Measurements from ENCODE around the gene S100A4. TPM values are rescaled to one million over a fixed set of nuclear protein-coding genes. Genes with fewer than 3 reads are reported as not detected.
A peak's percentile ranks its signal among the peaks of the same experiment; 100 is the strongest.

S100A4 gene
- total and polyA plus RNA-seq, 9 donors: 12.7 to 160 (median 45.3) TPM

DNA sequence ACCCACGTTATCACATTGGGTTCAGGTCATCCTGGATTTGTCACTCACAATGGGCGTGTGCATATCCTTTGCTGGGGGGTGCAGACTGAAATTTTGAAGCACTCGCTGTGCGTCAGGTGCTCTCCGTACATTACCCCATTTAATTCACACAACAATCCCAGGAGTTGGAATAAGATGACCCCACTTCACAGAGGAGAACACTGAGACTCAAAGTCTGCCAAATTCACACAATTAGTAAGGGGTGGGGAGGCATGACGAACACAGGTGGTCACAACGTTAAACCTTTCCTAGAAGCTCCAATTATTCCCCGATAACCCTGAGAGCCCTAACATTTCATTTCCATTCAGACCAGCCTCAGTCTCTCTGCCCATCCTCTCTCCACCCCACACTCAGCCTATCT lies 23.9 kb upstream of the S100A4 start:
- H3K9me3 ChIP-seq: no peaks in the 10 kb centered on the region
- TF ChIP-seq, protein P1, sequence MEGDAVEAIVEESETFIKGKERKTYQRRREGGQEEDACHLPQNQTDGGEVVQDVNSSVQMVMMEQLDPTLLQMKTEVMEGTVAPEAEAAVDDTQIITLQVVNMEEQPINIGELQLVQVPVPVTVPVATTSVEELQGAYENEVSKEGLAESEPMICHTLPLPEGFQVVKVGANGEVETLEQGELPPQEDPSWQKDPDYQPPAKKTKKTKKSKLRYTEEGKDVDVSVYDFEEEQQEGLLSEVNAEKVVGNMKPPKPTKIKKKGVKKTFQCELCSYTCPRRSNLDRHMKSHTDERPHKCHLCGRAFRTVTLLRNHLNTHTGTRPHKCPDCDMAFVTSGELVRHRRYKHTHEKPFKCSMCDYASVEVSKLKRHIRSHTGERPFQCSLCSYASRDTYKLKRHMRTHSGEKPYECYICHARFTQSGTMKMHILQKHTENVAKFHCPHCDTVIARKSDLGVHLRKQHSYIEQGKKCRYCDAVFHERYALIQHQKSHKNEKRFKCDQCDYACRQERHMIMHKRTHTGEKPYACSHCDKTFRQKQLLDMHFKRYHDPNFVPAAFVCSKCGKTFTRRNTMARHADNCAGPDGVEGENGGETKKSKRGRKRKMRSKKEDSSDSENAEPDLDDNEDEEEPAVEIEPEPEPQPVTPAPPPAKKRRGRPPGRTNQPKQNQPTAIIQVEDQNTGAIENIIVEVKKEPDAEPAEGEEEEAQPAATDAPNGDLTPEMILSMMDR (IDR thresholded peaks at IDR 0.05): no peak
- TF ChIP-seq POLR2A (IDR thresholded peaks at IDR 0.05) (no peak), EP300 (IDR thresholded peaks at IDR 0.05) (no peak)
- no peaks in the 10 kb centered on the region for H3K36me3 ChIP-seq
- H3K4me3 ChIP-seq: no peak overlapping the region
- H3K27ac ChIP-seq: no peak overlapping the region
- H3K27me3 ChIP-seq: no peaks in the 10 kb centered on the region
- intact Hi-C loops (cut with DNase I): loop anchor here in 3 of 4 donors (2.0 to 10.0 kb wide), 3 partner anchors 37 to 217 kb away; partner anchors contain the start of gene S100A9 (in 1 of the 3)
- peaks cover 18% of the 10 kb centered on the region for H3K4me1 ChIP-seq (ENCODE audit: insufficient read depth)
- WGBS, 3 donors: 83 to 87% (median 87%) methylated on average over 8 of the region's 8 CpGs
- no peak for DNase-seq

DNA sequence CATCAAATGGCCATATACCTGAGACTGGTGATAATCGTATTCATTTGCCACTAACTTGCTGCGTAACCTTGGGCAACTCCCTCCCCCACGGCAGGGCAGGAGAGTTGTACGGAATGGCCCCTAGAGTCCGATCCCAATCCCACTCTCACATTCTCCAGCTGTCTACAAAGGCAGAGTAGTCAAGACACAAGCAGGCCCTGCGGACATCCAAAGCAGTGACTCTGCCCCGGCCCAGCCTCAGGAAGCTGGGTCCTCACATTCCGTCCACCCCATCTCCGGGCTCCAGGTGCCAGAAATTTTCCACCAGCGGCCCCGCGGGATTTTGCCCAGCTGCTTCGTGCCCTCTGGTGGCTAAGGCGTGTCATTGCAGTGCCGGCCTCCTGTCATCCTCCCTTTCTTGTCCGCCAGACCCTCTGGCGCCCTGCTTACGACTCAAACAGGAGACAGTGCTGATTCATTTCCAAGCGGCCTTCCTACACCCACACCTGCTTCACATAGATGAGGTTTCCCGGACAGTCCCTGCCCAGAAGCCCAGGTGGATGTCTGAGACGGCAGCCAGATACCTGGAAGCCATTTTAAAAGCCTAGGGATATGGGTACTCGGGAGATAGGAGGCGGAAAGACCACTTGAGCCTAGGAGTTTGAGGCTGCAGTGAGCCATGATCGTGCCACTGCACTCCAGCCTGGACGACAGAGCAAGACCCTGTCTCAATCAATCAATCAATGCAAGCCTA lies 22.9 kb upstream of the S100A4 start:
- TF ChIP-seq EP300 (IDR thresholded peaks at IDR 0.05) (no peak), POLR2A (IDR thresholded peaks at IDR 0.05) (no peak)
- TF ChIP-seq, protein P1 (IDR thresholded peaks at IDR 0.05): peak; percentile 96 to 98 (median 97)
- peak overlapping the region; percentile 19 for H3K4me3 ChIP-seq
- no peaks in the 10 kb centered on the region for H3K27me3 ChIP-seq
- H3K9me3 ChIP-seq: no peaks in the 10 kb centered on the region
- WGBS, 3 donors: 12 to 13% (median 12%) methylated on average over 25 of the region's 25 CpGs
- H3K27ac ChIP-seq: peak overlapping the region; percentile 17 to 34
- peaks cover 18% of the 10 kb centered on the region for H3K4me1 ChIP-seq (ENCODE audit: insufficient read depth)
- intact Hi-C loops (cut with DNase I): loop anchor here (1.0 to 10.0 kb wide), 5 partner anchors 35 to 216 kb away; partner anchors contain the start of gene S100A9 (in 1 of the 4)
- peak; percentile 89 to 93 (median 92) for DNase-seq
- no peaks in the 10 kb centered on the region for H3K36me3 ChIP-seq

DNA sequence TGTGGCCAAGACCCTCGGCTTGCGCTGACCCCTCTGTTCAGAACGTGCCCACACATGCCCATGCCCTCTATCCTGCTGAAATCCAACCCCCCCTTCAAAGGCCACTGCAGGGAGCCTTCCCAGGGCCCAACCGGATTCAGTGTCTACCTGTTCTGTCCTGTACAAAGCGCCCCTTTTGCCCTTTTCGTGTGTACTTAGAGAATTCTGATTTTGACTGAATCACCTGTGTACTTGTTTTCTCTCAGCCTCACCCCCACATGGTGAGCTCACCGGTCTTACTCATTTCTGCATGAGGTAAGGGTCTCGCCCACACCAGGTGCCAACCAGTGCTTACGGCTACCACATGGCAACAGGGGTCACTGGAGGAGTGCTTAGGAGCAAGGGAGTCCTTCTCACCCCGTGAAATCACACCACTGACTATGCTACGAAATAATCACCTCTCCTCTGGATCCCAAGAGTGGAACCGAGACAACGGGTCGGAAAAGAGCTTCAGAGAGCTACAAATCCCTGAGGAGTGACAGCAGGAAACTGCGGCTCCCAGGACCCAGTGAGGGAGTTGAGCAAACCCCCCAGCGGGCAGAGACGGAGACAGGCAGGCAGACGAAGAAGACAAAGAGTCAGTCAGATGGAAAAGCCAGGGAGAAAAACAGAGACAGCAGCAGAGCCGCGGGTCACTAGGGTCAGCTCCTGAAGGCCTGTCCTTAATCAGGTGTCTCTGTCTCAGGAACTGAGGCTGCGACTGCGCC lies 22.2 kb upstream of the S100A4 start:
- no peak for DNase-seq
- 81 to 86% (median 84%) methylated on average over 22 of the region's 22 CpGs for WGBS, 3 donors
- TF ChIP-seq POLR2A (IDR thresholded peaks at IDR 0.05) (no peak), EP300 (IDR thresholded peaks at IDR 0.05) (no peak)
- intact Hi-C loops (cut with DNase I): loop anchor here (1.0 to 10.0 kb wide), 6 partner anchors 34 to 215 kb away; partner anchors contain the start of gene S100A9 (in 1 of the 4)
- no peaks in the 10 kb centered on the region for H3K27me3 ChIP-seq
- peaks cover 16% of the 10 kb centered on the region for H3K4me1 ChIP-seq (ENCODE audit: insufficient read depth)
- peak overlapping the region; percentile 17 to 90 for H3K27ac ChIP-seq
- peak overlapping the region; percentile 19 for H3K4me3 ChIP-seq
- no peaks in the 10 kb centered on the region for H3K36me3 ChIP-seq
- no peaks in the 10 kb centered on the region for H3K9me3 ChIP-seq

DNA sequence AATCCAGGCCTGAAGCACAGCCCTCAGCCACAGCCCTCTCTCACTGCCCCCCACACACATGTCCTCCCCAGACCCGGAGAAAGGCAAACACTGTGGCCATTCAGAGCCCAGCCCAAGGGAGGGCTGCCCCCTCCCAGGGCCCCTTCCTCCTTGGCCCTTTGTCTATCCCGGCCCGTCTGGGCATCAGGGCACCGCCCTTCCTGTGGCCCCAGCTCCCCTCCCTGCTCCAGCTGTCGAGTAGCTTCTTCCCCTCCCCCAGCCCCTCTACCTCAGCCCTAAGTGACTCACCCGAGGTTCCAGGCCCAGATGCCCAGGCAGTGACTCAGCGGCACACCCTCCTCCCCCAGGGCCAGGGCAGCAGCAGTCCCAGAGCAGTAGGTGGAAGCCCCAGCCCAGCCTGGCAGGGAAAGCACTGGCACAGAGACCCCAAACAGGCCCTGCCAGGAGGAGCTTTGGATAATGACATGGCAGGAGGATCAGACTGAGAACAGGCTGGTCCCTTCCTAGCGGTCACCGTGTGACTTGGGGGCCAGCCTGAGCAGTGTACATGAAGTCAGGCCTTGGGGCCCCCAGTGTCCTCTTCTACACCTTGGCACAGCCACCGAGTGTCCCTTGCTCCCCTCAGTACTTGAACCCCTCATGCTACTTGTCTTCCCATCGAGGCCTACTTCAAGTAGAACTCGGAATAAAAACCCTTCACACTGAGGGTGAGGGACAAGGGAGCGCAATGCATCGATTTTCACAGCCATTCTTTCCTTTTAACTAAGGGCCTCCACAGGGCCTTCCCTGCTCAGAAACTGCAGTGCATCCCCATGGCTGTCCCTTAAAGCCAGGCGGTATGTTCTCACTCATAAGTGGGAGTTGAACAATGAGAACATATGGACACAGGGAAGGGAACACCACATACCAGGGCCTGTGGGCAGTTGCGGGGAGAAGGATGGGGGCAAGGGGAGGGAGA lies 21.1 kb upstream of the S100A4 start:
- H3K27me3 ChIP-seq: no peaks in the 10 kb centered on the region
- DNase-seq: peak; percentile 89 to 96 (median 91)
- intact Hi-C loops (cut with DNase I): loop anchor here (1.0 to 10.0 kb wide), 5 partner anchors 30 to 214 kb away; partner anchors contain the start of gene S100A9 (in 1 of the 4)
- peak overlapping the region; percentile 83 to 90 for H3K27ac ChIP-seq
- peaks cover 16% of the 10 kb centered on the region for H3K4me1 ChIP-seq (ENCODE audit: insufficient read depth)
- no peaks in the 10 kb centered on the region for H3K36me3 ChIP-seq
- no peak overlapping the region for H3K4me3 ChIP-seq
- 49 to 54% (median 52%) methylated on average over 14 to 16 of the region's 16 CpGs for WGBS, 3 donors
- no peak for TF ChIP-seq POLR2A (IDR thresholded peaks at IDR 0.05)
- TF ChIP-seq EP300 (IDR thresholded peaks at IDR 0.05): no peak
- TF ChIP-seq, protein P1 (IDR thresholded peaks at IDR 0.05): no peak
- no peaks in the 10 kb centered on the region for H3K9me3 ChIP-seq
